Measurements from ENCODE around the gene ABLIM3. TPM values are rescaled to one million over a fixed set of nuclear protein-coding genes. Genes with fewer than 3 reads are reported as not detected.

The ABLIM3 gene
- total and polyA plus RNA-seq, 12 donors = 53.6 to 189 (median 103) TPM

DNA sequence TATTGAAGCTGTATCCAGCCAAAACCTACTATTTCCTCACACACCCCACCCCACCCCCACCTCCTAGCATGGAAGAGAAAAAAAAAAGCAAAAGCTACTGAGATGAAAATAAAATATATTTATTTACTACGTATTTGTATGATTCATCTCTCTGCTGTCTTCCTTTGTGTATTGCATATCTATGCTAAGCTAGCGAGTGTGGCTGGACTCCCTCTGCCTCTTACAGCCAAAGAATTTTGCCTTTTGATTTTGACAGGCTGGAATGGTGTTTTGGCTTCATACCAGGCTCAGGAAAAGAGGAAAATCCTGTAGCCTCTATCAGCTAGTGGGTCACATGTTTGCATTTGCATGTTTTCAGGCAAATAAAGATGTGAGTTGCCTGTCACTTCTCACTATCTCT lies 2.2 kb downstream of the ABLIM3 start:
- DNase-seq = peak in 1 of 2 donors; percentile 50
- H3K4me3 ChIP-seq = peak overlapping the region in 9 of 10 donors; percentile 71 to 98 (median 87)

DNA sequence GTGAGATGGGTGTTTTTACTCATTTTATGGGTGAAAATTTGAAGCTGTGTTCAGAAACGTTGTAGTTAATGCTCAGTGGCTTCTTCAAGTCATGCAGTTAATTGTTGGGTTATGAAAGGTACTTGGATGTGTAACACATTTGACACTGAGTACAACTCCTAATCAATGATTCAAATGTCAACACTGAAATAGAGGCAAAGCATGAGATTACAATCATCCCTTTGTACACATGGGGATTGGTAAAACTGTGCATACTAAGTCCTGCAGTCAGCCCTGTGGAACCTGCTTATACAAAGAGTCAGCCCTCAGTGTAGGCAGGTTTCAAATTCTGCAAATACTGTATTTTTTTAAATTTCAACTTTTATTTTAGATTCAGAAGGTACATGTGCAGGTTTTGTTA lies 3.3 kb downstream of the ABLIM3 start:
- peaks cover 0 to 7% (median 0%) of the 10 kb centered on the region in 7 donors for H3K27me3 ChIP-seq
- H3K4me1 ChIP-seq = peaks cover 4 to 69% (median 41%) of the 10 kb centered on the region in 9 donors
- peak overlapping the region in 9 of 10 donors; percentile 71 to 98 (median 87) for H3K4me3 ChIP-seq
- peaks cover 0 to 10% (median 0%) of the 10 kb centered on the region in 11 donors for H3K9me3 ChIP-seq
- ATAC-seq = no peak
- no peaks in the 10 kb centered on the region for H3K36me3 ChIP-seq
- 18 to 26% methylated on average over 1 of the region's 1 CpG for WGBS, 2 donors
- TF ChIP-seq, protein P1, sequence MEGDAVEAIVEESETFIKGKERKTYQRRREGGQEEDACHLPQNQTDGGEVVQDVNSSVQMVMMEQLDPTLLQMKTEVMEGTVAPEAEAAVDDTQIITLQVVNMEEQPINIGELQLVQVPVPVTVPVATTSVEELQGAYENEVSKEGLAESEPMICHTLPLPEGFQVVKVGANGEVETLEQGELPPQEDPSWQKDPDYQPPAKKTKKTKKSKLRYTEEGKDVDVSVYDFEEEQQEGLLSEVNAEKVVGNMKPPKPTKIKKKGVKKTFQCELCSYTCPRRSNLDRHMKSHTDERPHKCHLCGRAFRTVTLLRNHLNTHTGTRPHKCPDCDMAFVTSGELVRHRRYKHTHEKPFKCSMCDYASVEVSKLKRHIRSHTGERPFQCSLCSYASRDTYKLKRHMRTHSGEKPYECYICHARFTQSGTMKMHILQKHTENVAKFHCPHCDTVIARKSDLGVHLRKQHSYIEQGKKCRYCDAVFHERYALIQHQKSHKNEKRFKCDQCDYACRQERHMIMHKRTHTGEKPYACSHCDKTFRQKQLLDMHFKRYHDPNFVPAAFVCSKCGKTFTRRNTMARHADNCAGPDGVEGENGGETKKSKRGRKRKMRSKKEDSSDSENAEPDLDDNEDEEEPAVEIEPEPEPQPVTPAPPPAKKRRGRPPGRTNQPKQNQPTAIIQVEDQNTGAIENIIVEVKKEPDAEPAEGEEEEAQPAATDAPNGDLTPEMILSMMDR (IDR thresholded peaks at IDR 0.05) = no peak
- no peak for DNase-seq
- peak overlapping the region; percentile 86 to 95 (median 92) for H3K27ac ChIP-seq
- intact Hi-C loops (cut with DNase I) = loop anchor here in 8 of 10 donors (5.0 kb wide), 3 partner anchors 33 to 83 kb away; no protein-coding TSS in a partner anchor

More for the DNA sequence above, 2.2 kb downstream of the ABLIM3 start:
- WGBS, 2 donors = 5 to 13% methylated on average over 2 of the region's 2 CpGs
- no peaks in the 10 kb centered on the region for H3K36me3 ChIP-seq
- intact Hi-C loops (cut with DNase I) = loop anchor here in 8 of 10 donors (1.0 to 5.0 kb wide), 5 partner anchors 34 to 86 kb away; no protein-coding TSS in a partner anchor
- peaks cover 0 to 10% (median 0%) of the 10 kb centered on the region in 11 donors for H3K9me3 ChIP-seq
- TF ChIP-seq, protein P1 (IDR thresholded peaks at IDR 0.05) = no peak
- H3K27ac ChIP-seq = peak overlapping the region; percentile 86 to 95 (median 92)
- peaks cover 3 to 60% (median 30%) of the 10 kb centered on the region in 9 donors for H3K4me1 ChIP-seq
- peak in 7 of 8 donors; percentile 8 to 50 (median 43) for ATAC-seq
- peaks cover 0 to 7% (median 0%) of the 10 kb centered on the region in 7 donors for H3K27me3 ChIP-seq

DNA sequence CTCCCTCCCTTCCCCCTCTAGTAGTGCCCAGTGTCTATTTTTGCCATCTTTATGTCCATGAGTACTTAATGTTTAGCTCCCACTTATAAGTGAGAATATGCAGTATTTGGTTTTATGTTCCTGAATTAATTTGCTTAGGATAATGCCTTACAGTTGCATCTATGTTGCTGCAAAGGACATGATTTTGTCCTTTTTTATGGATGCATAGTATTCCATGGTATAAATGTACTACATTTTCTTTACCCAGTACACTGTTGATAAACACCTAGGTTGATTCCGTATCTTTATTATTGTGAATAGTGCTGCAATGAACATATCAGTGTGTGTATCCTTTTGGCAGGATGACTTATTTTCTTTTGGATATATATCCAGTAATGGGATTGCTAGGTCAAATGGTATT lies 3.8 kb downstream of the ABLIM3 start:
- intact Hi-C loops (cut with DNase I) = no loop called here
- Histone ChIP-seq H3K36me3 (no peaks in the 10 kb centered on the region), H3K27me3 (peaks cover 0 to 7% (median 0%) of the 10 kb centered on the region in 7 donors), H3K4me1 (peaks cover 9 to 74% (median 46%) of the 10 kb centered on the region in 9 donors), H3K4me3 (peak overlapping the region in 6 of 10 donors; percentile 2 to 98 (median 84)), H3K9me3 (peaks cover 0 to 10% (median 0%) of the 10 kb centered on the region in 11 donors), H3K27ac (peak overlapping the region in 6 of 10 donors; percentile 17 to 95 (median 88))
- DNase-seq (no peak), ATAC-seq (no peak)
- WGBS, 2 donors = 83 to 89% methylated on average over 1 of the region's 1 CpG
- TF ChIP-seq, protein P1 (IDR thresholded peaks at IDR 0.05) = no peak

DNA sequence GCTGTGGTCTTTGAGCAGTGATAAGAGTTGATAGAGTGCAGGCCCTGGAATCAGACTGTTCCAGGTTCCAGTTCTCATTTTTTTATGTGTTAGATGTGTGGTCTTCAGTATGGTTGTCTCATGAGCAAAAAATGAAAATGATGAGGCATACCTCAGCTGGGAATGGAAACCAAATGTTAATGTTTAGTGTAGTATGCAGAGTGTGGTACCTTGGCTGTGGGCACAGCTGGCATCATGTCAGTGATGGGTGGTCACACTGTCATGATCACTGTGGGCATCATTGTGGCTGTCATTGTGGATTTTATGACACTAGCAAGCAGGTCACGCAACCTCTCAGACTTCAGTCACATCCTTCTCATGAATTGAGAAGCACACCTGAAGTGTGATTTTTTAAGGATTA lies 6.4 kb downstream of the ABLIM3 start:
- no peak for ATAC-seq
- no peaks in the 10 kb centered on the region for H3K36me3 ChIP-seq
- H3K27ac ChIP-seq = peak overlapping the region in 7 of 10 donors; percentile 53 to 94 (median 89)
- no peak for DNase-seq
- TF ChIP-seq, protein P1 (IDR thresholded peaks at IDR 0.05) = no peak
- H3K4me1 ChIP-seq = peaks cover 7 to 89% (median 68%) of the 10 kb centered on the region in 9 donors
- peak overlapping the region in 1 of 10 donors; percentile 90 for H3K4me3 ChIP-seq
- WGBS, 2 donors = 87 to 89% methylated on average over 1 of the region's 1 CpG
- H3K9me3 ChIP-seq = peaks cover 0 to 10% (median 0%) of the 10 kb centered on the region in 11 donors
- intact Hi-C loops (cut with DNase I) = no loop called here
- no peaks in the 10 kb centered on the region for H3K27me3 ChIP-seq
